ENCODE measurements around the gene HOXC12.

Gene HOXC12

GRCh38 chr12:54003625-54004024 lies 48.9 kb downstream of the HOXC12 start (continued):
- TF ChIP-seq TRIM28 (IDR thresholded peaks at IDR 0.05; ENCODE audit: borderline replicate concordance, low read length) = no peak
- TF ChIP-seq KLF10 (tag by site-specific recombination; IDR thresholded peaks at IDR 0.05) = peak; percentile 75
- TF ChIP-seq, protein P1, sequence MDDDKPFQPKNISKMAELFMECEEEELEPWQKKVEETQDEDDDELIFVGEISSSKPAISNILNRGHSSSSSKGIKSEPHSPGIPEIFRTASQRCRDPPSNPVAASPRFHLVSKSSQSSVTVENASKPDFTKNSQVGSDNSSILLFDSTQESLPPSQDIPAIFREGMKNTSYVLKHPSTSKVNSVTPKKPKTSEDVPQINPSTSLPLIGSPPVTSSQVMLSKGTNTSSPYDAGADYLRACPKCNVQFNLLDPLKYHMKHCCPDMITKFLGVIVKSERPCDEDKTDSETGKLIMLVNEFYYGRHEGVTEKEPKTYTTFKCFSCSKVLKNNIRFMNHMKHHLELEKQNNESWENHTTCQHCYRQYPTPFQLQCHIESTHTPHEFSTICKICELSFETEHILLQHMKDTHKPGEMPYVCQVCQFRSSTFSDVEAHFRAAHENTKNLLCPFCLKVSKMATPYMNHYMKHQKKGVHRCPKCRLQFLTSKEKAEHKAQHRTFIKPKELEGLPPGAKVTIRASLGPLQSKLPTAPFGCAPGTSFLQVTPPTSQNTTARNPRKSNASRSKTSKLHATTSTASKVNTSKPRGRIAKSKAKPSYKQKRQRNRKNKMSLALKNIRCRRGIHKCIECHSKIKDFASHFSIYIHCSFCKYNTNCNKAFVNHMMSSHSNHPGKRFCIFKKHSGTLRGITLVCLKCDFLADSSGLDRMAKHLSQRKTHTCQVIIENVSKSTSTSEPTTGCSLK (tag by site-specific recombination; IDR thresholded peaks at IDR 0.05) = no peak
- TF ChIP-seq ZBTB21 (tag by site-specific recombination; IDR thresholded peaks at IDR 0.05) = no peak
- no peak for TF ChIP-seq ZNF791 (tag by site-specific recombination; IDR thresholded peaks at IDR 0.05)
- TF ChIP-seq, protein P2, sequence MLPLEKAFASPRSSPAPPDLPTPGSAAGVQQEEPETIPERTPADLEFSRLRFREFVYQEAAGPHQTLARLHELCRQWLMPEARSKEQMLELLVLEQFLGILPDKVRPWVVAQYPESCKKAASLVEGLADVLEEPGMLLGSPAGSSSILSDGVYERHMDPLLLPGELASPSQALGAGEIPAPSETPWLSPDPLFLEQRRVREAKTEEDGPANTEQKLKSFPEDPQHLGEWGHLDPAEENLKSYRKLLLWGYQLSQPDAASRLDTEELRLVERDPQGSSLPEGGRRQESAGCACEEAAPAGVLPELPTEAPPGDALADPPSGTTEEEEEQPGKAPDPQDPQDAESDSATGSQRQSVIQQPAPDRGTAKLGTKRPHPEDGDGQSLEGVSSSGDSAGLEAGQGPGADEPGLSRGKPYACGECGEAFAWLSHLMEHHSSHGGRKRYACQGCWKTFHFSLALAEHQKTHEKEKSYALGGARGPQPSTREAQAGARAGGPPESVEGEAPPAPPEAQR (tag by site-specific recombination; IDR thresholded peaks at IDR 0.05) = no peak
- TF ChIP-seq ZBTB8A (tag by site-specific recombination; IDR thresholded peaks at IDR 0.05) = no peak
- peak; percentile 80 for TF ChIP-seq KLF9 (tag by site-specific recombination; IDR thresholded peaks at IDR 0.05; ENCODE audit: low read depth)
- no peak for TF ChIP-seq ZNF555 (tag by site-specific recombination; conservative IDR thresholded peaks at IDR 0.05)
- TF ChIP-seq ZNF624 (tag by site-specific recombination; IDR thresholded peaks at IDR 0.05) = 0 out of 2 replicates have a peak, but pooled peaks have one; percentile 19
- no peak for TF ChIP-seq REPIN1 (tag by site-specific recombination; IDR thresholded peaks at IDR 0.05; ENCODE audit: low read depth)
- no peak for TF ChIP-seq ZNF18 (tag by site-specific recombination; IDR thresholded peaks at IDR 0.05)
- no peak for TF ChIP-seq ZNF707 (tag by site-specific recombination; IDR thresholded peaks at IDR 0.05)
- no peak for TF ChIP-seq ZNF580 (tag by site-specific recombination; IDR thresholded peaks at IDR 0.05)
- no peak for TF ChIP-seq ZNF585B (tag by site-specific recombination; IDR thresholded peaks at IDR 0.05)
- TF ChIP-seq, protein P3, sequence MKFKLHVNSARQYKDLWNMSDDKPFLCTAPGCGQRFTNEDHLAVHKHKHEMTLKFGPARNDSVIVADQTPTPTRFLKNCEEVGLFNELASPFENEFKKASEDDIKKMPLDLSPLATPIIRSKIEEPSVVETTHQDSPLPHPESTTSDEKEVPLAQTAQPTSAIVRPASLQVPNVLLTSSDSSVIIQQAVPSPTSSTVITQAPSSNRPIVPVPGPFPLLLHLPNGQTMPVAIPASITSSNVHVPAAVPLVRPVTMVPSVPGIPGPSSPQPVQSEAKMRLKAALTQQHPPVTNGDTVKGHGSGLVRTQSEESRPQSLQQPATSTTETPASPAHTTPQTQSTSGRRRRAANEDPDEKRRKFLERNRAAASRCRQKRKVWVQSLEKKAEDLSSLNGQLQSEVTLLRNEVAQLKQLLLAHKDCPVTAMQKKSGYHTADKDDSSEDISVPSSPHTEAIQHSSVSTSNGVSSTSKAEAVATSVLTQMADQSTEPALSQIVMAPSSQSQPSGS (tag by site-specific recombination; IDR thresholded peaks at IDR 0.05; ENCODE audit: low read depth) = no peak
- TF ChIP-seq ZNF433 (tag by site-specific recombination; IDR thresholded peaks at IDR 0.05; ENCODE audit: low read depth) = no peak
- TF ChIP-seq ZNF544 (tag by site-specific recombination; IDR thresholded peaks at IDR 0.05) = no peak

DNA sequence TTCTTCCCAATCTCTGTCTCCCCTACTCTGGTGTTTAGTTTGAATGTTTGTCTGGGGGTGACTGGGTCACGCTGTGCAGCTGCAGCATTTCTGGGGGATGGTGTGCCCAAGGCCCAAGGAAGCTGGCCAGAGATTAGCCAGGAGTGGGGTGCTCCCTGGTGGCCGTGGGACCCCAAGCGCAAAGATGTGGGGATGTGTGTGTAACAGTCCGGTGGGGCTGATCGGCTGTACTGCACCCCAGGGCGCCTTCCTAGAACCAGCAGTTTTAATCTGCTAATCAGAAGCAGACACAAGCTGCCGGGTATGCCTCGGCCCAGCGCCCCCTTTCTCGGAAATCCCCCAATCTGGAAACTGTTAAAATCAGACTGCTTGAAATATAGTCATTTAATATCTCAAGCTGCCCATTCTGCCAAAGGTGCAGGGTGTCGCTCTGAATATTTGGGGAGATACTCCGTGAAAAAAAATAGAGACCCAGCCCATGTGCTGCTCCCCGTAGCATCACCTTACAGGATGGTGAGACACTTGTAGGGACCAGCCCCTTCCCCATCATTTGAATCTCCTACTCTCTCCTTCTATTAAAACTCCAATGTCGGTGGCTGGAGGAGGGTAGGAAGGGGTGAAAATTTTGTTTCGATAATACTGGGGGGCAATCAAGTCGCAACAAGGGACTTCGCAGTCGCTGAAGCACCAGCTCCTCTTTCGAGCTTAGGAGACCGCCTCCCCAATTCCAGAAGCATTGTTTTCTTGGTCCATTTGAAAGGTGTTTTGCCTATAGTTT lies 49.5 kb downstream of the HOXC12 start:
- CTCF ChIA-PET = interaction anchor here (0.6 to 7.9 kb wide), 13 partner anchors 13 to 409 kb away, joined by 3 to 111 read pairs (median 6); partner anchors contain the start of genes HOXC10 and SMUG1
- peaks cover 8 to 15% of the 10 kb centered on the region in 2 experiments; a peak in 2 of 3 replicates for H3K36me3 ChIP-seq (ENCODE audit: control insufficient read depth in 2 of 2, insufficient read depth in 1 of 2, low read length in 2 of 2)
- H3K9me3 ChIP-seq (ENCODE audit: control insufficient read depth, insufficient read depth, low read depth, low read length) = no peaks in the 10 kb centered on the region
- H3K27ac ChIP-seq (ENCODE audit: extremely low read depth, low read depth, low read length) = no peak overlapping the region
- POLR2A ChIA-PET = no interaction called here
- H3K4me1 ChIP-seq (ENCODE audit: control insufficient read depth, insufficient read depth, low read length) = peaks cover 32% of the 10 kb centered on the region
- H3K4me3 ChIP-seq (ENCODE audit: low read depth, low read length) = no peak overlapping the region
- TF ChIP-seq ZNF184 (tag by site-specific recombination; IDR thresholded peaks at IDR 0.05) (no peak), ZNF785 (tag by site-specific recombination; IDR thresholded peaks at IDR 0.05) (no peak), KLF8 (tag by site-specific recombination; IDR thresholded peaks at IDR 0.05) (no peak), ZBTB10 (tag by site-specific recombination; IDR thresholded peaks at IDR 0.05) (0 out of 2 replicates have a peak, but pooled peaks have one; percentile 24), ZNF366 (tag by site-specific recombination; conservative IDR thresholded peaks at IDR 0.05) (peak; percentile 39; the same call in 1 of the 2 replicates), ZNF623 (tag by site-specific recombination; IDR thresholded peaks at IDR 0.05) (no peak), ZNF561 (tag by site-specific recombination; IDR thresholded peaks at IDR 0.05; ENCODE audit: borderline replicate concordance) (no peak)

Data from HEK293 (cell line).